ENCODE measurements around the gene UGGT1.

UGGT1 gene

DNA sequence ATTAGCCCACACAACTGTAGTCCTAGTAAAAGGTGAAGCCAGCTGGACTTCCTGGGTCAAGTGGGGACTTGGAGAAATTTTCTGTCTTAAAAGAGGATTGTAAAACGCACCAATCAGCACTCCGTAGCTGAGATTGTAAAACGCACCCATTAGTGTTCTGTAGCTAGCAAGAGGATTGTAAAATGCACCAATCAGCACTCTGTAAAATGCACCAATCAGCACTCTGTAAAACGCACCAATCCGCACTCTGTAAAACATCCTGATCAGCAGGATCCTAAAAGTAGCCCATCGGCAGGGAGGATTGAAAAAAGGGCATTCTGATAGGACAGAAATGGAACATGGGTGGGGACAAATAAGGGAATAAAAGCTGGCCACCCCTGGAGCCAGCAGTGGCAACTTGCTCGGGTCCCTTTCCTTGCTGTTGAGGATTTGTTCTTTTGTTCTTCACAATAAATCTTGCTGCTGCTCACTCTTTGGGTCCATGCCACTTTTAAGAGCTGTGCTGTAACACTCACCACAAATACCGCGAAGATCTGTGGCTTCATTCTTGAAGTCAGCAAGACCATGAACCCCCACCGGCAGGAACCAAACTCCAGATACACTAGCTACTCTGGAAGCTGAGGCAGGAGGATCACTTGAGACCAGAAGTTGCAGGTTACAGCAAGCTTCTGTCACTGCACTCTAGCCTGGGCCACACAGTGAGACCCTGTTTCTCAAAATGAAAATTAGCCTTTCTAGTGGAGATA, 125.1 kb downstream of the UGGT1 start:
- Mint-ChIP-seq H3K4me1 (no peaks in the 10 kb centered on the region), H3K27ac (no peak overlapping the region), H3K4me3 (no peak overlapping the region), H3K36me3 (ENCODE audit: low read depth) (no peaks in the 10 kb centered on the region), H3K9me3 (peaks cover 7% of the 10 kb centered on the region), H3K27me3 (ENCODE audit: low read depth, poor library complexity) (peaks cover 5% of the 10 kb centered on the region)
- DNase-seq: no peak
- no peak for TF ChIP-seq CTCF (IDR thresholded peaks at IDR 0.05)

DNA sequence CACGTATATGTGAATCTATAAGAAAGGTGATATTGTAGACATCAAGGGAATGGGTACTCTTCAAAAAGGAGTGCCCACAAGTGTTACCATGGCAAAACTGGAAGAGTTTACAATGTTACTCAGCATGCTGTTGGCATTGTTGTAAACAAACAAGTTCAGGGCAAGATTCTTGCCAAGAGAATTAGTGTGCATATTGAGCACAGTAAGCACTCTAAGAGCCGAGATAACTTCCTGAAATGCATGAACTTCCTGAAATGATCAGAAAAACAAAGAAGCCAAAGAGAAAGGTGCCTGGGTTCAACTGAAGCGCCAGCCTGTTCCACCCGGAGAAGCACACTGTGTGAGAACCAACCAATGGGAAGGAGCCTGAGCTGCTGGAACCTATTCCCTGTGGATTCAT, 126.7 kb downstream of the UGGT1 start:
- H3K27ac Mint-ChIP-seq: no peak overlapping the region
- H3K36me3 Mint-ChIP-seq (ENCODE audit: low read depth): no peaks in the 10 kb centered on the region
- no peak overlapping the region for H3K4me3 Mint-ChIP-seq
- TF ChIP-seq CTCF (IDR thresholded peaks at IDR 0.05): no peak
- no peak for DNase-seq
- no peaks in the 10 kb centered on the region for H3K4me1 Mint-ChIP-seq
- H3K9me3 Mint-ChIP-seq: peaks cover 5% of the 10 kb centered on the region
- peaks cover 9% of the 10 kb centered on the region for H3K27me3 Mint-ChIP-seq (ENCODE audit: low read depth, poor library complexity)

GRCh38 chr2:128219891-128220290, 128.9 kb downstream of the UGGT1 start:
- no peak for DNase-seq
- Mint-ChIP-seq H3K36me3 (ENCODE audit: low read depth) (no peaks in the 10 kb centered on the region), H3K9me3 (no peaks in the 10 kb centered on the region), H3K27me3 (ENCODE audit: low read depth, poor library complexity) (peaks cover 4% of the 10 kb centered on the region), H3K4me3 (no peak overlapping the region), H3K4me1 (no peaks in the 10 kb centered on the region), H3K27ac (no peak overlapping the region)
- no peak for TF ChIP-seq CTCF (IDR thresholded peaks at IDR 0.05)

GRCh38 chr2:128227862-128228261, 136.9 kb downstream of the UGGT1 start:
- Mint-ChIP-seq H3K9me3 (peaks cover 10% of the 10 kb centered on the region), H3K27me3 (ENCODE audit: low read depth, poor library complexity) (peaks cover 36% of the 10 kb centered on the region), H3K4me3 (no peak overlapping the region), H3K4me1 (no peaks in the 10 kb centered on the region), H3K27ac (no peak overlapping the region), H3K36me3 (ENCODE audit: low read depth) (no peaks in the 10 kb centered on the region)
- TF ChIP-seq CTCF (IDR thresholded peaks at IDR 0.05): no peak
- no peak for DNase-seq

- no peaks in the 10 kb centered on the region for H3K4me1 Mint-ChIP-seq
- no peak overlapping the region for H3K27ac Mint-ChIP-seq
- TF ChIP-seq CTCF (IDR thresholded peaks at IDR 0.05): no peak
- H3K27me3 Mint-ChIP-seq (ENCODE audit: low read depth, poor library complexity): peaks cover 38% of the 10 kb centered on the region
- no peak overlapping the region for H3K4me3 Mint-ChIP-seq
- H3K36me3 Mint-ChIP-seq (ENCODE audit: low read depth): no peaks in the 10 kb centered on the region
- peaks cover 10% of the 10 kb centered on the region for H3K9me3 Mint-ChIP-seq
- DNase-seq: no peak
Measured at GRCh38 chr2:128228894-128229293, 137.9 kb downstream of the UGGT1 start.
